ENCODE results near the gene VAV2.
A peak's percentile ranks its signal among the peaks of the same experiment; 100 is the strongest.

Gene VAV2

GRCh38 chr9:133993635-133994253 is 1.6 kb upstream of the VAV2 start:
- peak overlapping the region; percentile 86 for H3K27ac ChIP-seq (ENCODE audit: poor library complexity, severe bottlenecking)
- TF ChIP-seq, protein P1, sequence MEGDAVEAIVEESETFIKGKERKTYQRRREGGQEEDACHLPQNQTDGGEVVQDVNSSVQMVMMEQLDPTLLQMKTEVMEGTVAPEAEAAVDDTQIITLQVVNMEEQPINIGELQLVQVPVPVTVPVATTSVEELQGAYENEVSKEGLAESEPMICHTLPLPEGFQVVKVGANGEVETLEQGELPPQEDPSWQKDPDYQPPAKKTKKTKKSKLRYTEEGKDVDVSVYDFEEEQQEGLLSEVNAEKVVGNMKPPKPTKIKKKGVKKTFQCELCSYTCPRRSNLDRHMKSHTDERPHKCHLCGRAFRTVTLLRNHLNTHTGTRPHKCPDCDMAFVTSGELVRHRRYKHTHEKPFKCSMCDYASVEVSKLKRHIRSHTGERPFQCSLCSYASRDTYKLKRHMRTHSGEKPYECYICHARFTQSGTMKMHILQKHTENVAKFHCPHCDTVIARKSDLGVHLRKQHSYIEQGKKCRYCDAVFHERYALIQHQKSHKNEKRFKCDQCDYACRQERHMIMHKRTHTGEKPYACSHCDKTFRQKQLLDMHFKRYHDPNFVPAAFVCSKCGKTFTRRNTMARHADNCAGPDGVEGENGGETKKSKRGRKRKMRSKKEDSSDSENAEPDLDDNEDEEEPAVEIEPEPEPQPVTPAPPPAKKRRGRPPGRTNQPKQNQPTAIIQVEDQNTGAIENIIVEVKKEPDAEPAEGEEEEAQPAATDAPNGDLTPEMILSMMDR (IDR thresholded peaks at IDR 0.05; ENCODE audit: poor library complexity, severe bottlenecking): no peak
- peak overlapping the region; percentile 99 for H3K4me3 ChIP-seq (ENCODE audit: severe bottlenecking)
- no peaks in the 10 kb centered on the region for H3K4me1 ChIP-seq (ENCODE audit: insufficient read depth, poor library complexity, severe bottlenecking)
- DNase-seq (ENCODE audit: low spot score) (no peak), ATAC-seq (ENCODE audit: low read depth) (no peak)
- H3K27me3 ChIP-seq (ENCODE audit: insufficient read depth, poor library complexity, severe bottlenecking): no peaks in the 10 kb centered on the region
- no peaks in the 10 kb centered on the region for H3K9me3 ChIP-seq (ENCODE audit: severe bottlenecking)
- no peaks in the 10 kb centered on the region for H3K36me3 ChIP-seq (ENCODE audit: low read depth)

- Histone ChIP-seq H3K27me3 (ENCODE audit: insufficient read depth, poor library complexity, severe bottlenecking) (no peaks in the 10 kb centered on the region), H3K27ac (ENCODE audit: poor library complexity, severe bottlenecking) (peak overlapping the region; percentile 86), H3K9me3 (ENCODE audit: severe bottlenecking) (no peaks in the 10 kb centered on the region), H3K36me3 (ENCODE audit: low read depth) (no peaks in the 10 kb centered on the region), H3K4me1 (ENCODE audit: insufficient read depth, poor library complexity, severe bottlenecking) (no peaks in the 10 kb centered on the region), H3K4me3 (ENCODE audit: severe bottlenecking) (peak overlapping the region; percentile 99)
- ATAC-seq (ENCODE audit: low read depth) (peak; percentile 68), DNase-seq (ENCODE audit: low spot score) (peak; percentile 89)
- TF ChIP-seq, protein P1 (IDR thresholded peaks at IDR 0.05; ENCODE audit: poor library complexity, severe bottlenecking): peak; percentile 62
Measured at GRCh38 chr9:133992780-133993634, 883 bp upstream of the VAV2 start.

GRCh38 chr9:133991214-133991921 is 756 bp downstream of the VAV2 start:
- ATAC-seq (ENCODE audit: low read depth) (no peak), DNase-seq (ENCODE audit: low spot score) (no peak)
- TF ChIP-seq, protein P1 (IDR thresholded peaks at IDR 0.05; ENCODE audit: poor library complexity, severe bottlenecking): no peak
- Histone ChIP-seq H3K36me3 (ENCODE audit: low read depth) (0 out of 2 replicates have a peak, but pooled peaks cover 8% of the 10 kb centered on the region), H3K27ac (ENCODE audit: poor library complexity, severe bottlenecking) (peak overlapping the region; percentile 86), H3K9me3 (ENCODE audit: severe bottlenecking) (no peaks in the 10 kb centered on the region), H3K4me1 (ENCODE audit: insufficient read depth, poor library complexity, severe bottlenecking) (no peaks in the 10 kb centered on the region), H3K4me3 (ENCODE audit: severe bottlenecking) (peak overlapping the region; percentile 99), H3K27me3 (ENCODE audit: insufficient read depth, poor library complexity, severe bottlenecking) (no peaks in the 10 kb centered on the region)

DNA sequence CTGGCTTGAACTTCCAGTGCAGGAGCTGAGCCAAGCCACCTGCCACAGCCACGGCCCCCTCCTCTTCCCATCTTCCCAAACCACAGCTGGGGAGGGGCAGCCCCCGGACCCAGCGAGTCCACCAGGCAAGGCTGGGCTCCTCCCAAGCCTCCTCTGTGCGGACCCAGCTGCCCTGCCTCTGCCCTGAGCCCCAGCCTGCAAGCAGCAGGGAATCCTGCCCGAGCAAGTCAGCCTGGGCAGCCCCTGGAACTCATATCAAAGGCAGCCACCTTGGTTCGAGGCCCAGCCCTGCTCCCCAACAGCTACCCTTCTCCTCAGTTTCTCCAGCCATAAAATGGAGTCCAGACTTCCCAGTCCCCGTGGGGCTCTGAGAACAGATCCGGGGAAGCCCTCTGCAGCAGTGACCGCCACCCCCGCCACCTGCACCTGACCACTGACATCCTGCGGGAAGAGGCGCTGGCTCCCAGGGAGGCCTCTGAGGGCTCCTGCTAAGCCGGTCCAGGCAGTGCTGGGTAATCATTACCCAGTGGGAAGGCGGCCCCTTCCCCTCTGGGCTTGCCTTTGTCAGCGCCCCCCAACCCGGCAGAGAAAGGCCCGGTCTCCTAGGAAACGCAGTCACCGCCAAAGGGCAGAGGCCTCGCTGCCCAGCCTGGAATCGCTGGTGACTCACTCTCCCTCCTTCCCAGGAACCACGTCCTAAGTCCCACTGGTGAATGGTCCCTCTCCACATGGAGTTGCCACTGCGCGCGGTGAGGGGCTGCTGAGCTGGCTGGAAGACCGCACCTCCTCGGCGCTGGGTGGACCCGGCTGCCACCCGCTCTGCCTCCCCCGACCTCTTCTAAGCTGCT is 1.5 kb downstream of the VAV2 start:
- H3K9me3 ChIP-seq (ENCODE audit: severe bottlenecking): no peaks in the 10 kb centered on the region
- no peaks in the 10 kb centered on the region for H3K4me1 ChIP-seq (ENCODE audit: insufficient read depth, poor library complexity, severe bottlenecking)
- peak overlapping the region; percentile 86 for H3K27ac ChIP-seq (ENCODE audit: poor library complexity, severe bottlenecking)
- peak overlapping the region; percentile 99 for H3K4me3 ChIP-seq (ENCODE audit: severe bottlenecking)
- H3K27me3 ChIP-seq (ENCODE audit: insufficient read depth, poor library complexity, severe bottlenecking): no peaks in the 10 kb centered on the region
- peak; percentile 80 for DNase-seq (ENCODE audit: low spot score)
- H3K36me3 ChIP-seq (ENCODE audit: low read depth): peaks cover 15% of the 10 kb centered on the region; the same call in 1 of the 2 replicates
- ATAC-seq (ENCODE audit: low read depth): peak; percentile 40
- TF ChIP-seq, protein P1 (IDR thresholded peaks at IDR 0.05; ENCODE audit: poor library complexity, severe bottlenecking): no peak
